CD4-positive, alpha-beta T cell treated with Interleukin-12 subunit alpha and Interleukin-12 subunit beta, for 1 hour (primary cell): ENCODE data around the gene GRK7.
A peak's percentile ranks its signal among the peaks of the same experiment; 100 is the strongest.
"Not testable (repeated sequence)": the region's sequence is repeated elsewhere in the genome, so short reads cannot be mapped to it uniquely, and the experiment has no call there.

Experiments used
- DNase-seq: peaks from one replicate; pipeline ENCODE4 v3.0.0-alpha.2; 2020

Gene GRK7

GRCh38 chr3:141763088-141763750 lies at the start of gene GRK7:
GRK7 (plus strand) TSS chr3:141763408; CDS start chr3:141778285, 14,877 bp downstream.
- DNase-seq: no peak

GRCh38 chr3:141714671-141715070 lies 48.5 kb upstream of the GRK7 start:
- no peak for DNase-seq

DNA sequence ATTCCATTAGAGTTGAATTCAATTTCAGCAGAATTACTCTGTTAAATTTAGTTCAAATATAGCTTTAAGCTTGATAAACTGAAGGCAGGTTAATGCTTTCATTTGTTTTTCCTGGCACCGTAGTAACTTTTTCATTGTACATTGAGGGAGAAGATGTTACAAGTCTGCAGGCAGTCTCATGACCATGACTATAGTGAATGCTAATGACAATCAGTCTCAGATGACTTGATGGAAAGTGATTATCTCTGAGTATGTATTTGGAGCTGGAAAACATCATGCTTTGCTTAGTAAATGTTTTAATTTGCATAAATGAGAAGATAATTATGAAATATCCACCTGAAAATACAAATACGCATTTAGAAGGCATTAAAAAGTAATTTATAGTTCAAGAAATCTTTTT lies 41.1 kb upstream of the GRK7 start:
- no peak for DNase-seq

DNA sequence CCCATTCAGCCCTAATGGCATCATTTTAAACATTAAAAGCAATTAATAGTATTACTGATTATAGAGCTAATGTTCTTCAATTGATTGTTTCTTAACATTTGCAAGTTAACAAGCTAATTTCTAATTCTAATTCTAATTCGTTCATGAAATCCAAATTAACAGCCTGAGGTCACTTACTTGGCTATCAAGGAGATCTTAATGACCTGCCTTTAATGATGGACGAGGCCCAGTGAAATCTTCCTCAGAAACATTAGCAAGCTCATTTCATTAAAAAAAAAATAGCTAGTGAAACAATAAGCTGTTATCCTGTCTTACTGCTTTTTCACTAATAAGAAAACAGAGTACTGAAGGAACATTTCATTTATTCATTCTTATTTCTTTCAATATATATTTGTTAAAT lies 40.6 kb upstream of the GRK7 start:
- DNase-seq: no peak

GRCh38 chr3:141723255-141723654 lies 40.0 kb upstream of the GRK7 start:
- DNase-seq: no peak

- no peak for DNase-seq
Observed at GRCh38 chr3:141724186-141724585, 39.0 kb upstream of the GRK7 start.

DNA sequence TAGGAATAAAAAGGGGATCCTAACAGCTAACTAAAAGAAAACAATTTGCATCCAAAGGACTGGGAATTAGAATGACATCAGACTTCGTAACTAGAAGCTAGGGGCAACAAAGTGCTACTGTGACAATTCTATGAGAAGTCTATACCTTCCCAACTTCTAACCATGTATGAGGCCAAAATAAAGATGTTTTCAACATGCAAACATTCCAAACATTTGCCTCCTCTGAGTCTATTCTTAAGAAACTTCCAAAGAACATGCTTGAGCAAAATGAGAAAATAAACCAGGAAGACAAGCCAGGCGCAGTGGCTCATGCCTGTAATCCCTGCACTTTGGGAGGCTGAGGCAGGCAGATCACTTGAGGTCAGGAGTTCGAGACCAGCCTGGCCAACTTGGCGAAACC lies 38.2 kb upstream of the GRK7 start:
- no peak for DNase-seq

DNA sequence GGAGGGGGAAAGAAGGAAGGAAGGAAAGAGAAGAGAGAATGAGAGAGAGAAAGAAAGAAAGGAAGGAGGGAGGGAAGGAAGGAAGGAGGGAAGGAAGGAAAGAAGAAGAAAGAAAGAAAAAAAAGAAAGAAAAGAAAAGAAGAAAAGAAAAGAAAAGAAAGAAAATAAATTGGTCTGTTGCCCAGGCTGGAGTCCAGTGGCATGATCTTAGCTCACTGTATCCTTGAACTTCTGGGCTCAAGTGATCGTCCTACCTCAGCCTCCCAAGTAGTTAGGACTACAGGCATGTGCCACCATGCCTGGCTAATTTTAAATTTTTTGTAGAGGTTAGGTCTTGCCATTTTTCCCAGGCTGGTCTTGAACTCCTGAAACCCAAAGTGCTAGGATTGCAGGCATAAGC lies 36.7 kb upstream of the GRK7 start:
- DNase-seq: no peak

DNA sequence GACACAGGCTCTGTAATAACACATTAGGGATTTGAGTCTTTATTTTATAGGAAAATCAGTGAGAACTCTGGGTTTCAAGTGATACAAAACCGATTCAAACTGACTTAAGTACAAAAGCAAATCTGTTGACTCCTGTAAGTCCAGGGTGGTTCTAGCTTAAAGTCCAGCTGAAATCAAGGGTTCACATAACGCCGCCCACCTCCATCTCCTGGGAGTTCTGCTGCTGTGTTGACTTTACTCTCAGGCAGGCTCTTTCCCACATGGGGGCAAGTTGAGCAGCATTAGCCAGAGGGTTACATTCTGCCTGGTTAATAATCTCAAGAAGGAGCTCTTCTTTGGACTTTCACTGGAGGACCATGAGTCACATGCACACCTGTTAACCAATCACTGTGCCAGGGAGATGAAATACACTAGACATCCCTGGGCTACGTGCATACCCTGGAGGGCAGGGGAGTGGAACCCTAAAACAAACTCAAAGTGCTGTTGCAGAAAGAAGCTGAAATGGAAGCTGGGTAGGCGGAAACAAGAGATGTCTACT lies 34.8 kb upstream of the GRK7 start:
- DNase-seq: no peak

DNA sequence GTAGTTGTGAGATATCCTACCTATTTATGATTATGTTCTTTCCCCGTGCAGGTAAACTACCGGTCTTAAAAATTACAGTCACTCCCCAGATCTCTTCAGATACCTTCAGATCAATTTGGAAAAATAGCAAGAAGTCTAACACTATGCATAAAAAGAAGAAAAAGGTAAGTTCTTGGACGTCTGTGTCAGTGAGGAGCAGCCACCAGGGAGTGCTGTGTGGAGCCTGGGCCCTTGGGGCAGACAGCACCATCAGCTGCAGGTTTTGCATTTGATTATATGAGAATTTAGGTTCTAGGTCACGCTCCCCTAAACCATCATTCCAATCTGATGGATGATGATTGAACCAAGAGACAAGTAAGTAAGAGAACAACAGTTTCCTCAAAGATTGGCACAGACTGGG lies 34.0 kb upstream of the GRK7 start:
- no peak for DNase-seq

DNA sequence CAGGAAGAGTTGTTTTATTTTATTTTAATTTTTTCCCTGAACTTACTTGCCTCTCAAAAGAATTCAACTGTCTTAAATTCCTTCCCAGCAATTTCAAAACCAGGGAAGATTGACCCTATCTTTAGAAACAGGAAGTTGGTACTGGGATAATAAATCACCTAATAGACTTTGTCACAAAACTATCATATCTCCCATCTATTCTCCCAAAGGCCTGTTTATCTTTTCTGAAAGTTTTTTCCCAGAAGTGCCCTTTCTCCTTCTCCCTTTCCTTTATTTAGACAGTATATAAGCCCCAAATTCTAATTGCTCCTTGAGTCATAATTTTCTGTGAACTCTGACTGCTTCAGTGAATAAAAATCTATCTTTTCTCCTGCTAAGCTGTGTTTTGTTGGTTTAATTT lies 28.0 kb upstream of the GRK7 start:
- no peak for DNase-seq

DNA sequence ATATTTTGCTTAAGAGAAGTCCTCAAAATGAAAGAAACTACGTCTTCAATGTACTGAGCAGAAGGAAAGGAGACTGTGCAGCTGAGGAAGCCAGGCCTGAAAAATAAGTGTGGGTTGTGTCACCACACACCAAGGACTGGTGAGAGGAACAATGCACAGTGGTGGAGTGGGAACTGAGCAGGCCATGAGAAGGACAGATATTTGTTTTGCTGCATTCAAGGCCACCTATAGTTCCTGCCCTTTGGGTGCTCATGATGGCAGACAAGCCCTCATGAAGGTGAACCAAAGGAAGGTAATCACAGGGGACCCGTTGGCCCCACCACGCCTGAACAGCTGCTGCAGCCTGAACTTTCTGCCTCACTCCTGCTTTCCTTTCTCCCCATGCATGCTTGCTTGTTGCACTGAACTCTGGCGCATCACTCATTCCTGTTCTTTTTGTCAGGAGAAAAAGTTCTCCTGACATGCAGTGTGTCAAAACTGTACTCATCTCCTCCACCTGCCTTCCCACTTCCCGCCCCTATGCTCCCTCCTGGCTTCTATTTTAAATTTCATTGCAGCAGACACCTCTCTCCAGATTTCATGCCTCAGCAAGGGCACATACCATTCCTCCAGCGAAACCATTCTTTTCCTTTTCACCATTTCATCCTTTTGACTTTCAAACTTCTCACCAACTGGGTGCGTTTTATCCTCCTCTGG lies 27.3 kb upstream of the GRK7 start:
- no peak for DNase-seq

DNA sequence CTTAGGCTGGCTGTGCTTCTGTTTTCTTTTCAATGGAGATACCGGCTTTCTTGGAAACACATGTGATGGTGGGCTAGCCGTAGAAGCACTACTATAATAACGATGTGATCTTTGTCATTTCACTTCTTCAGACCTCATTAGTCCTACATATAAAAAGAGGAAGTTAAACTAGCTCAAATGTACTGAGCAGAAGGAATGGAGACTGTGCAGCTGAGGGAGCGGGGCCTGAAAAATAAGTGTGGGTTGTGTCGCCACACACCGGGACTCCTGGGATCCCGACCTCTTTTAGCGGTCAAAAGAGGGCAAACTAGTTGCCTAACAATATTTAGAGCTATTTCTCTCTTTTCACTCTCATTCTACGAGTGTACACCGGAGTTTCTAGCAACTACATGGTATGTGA lies 26.1 kb upstream of the GRK7 start:
- no peak for DNase-seq

- DNase-seq: no peak
Observed at GRCh38 chr3:141737678-141738021, 25.6 kb upstream of the GRK7 start.

- DNase-seq: peak; percentile 99
Observed at GRCh38 chr3:141738022-141738890, 25.0 kb upstream of the GRK7 start, which contains the start of gene RNF7. RNF7 (plus strand) TSS chr3:141738298; CDS start chr3:141738342, 44 bp downstream.

- DNase-seq: peak; percentile 46
Observed at GRCh38 chr3:141738891-141739363, 24.3 kb upstream of the GRK7 start.

DNA sequence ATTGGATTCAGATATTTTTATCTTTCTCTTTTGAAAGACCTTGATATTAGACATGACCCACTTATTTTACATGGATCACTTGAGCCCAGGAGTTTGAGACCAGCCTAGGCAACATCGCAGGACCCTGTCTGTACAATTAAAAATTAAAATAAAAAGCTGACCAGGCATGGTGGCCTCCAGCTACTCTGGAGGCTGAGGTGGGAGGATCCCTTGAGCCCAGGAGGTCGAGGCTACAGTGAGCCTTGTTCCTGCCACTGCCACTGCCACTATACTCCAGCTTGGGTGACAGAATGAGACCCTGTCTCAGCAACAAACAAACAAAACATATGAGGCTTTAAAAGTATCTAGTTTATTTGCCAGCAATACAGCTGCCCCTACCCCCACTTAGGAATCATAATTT lies 23.5 kb upstream of the GRK7 start:
- DNase-seq: no peak

GRCh38 chr3:141740349-141740748 lies 22.9 kb upstream of the GRK7 start:
- DNase-seq: no peak

DNA sequence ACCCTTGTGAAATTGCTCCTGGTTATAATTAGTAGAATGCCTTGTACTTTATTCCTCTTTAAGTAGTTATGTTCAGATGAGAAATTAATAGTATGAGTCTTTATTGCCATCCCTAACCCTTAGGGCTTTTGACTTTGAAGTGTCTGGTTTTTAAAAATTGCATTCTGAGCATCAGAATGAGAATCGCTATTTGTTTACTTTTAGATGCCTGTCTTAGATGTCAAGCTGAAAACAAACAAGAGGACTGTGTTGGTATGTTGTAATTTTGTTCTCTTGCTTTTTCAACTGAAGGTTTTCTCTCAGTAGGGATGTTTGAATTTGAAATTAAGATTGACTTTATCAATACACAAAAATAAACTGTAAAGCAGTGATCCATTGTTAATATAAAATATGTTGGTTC lies 19.9 kb upstream of the GRK7 start:
- DNase-seq: no peak

DNA sequence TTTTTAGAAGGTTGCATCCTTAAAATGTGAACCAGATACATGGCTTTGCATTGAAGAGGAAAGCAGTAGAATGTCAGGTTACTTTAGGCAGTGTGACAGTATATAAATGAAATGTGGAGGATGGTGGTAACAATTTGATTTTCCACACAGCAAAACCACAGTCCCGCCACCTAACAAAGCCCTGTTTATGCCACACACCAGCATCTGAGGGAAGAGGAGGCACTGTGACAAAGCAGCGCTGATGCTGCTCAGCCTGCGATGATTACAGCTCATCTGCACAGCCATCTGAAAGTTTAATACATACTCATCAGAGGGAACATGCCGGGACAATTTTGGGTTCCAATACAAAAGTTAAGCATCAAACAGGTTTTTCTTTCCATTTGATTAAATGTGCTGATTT lies 16.2 kb upstream of the GRK7 start:
- DNase-seq: no peak

GRCh38 chr3:141753399-141753798 lies 9.8 kb upstream of the GRK7 start:
- no peak for DNase-seq

DNA sequence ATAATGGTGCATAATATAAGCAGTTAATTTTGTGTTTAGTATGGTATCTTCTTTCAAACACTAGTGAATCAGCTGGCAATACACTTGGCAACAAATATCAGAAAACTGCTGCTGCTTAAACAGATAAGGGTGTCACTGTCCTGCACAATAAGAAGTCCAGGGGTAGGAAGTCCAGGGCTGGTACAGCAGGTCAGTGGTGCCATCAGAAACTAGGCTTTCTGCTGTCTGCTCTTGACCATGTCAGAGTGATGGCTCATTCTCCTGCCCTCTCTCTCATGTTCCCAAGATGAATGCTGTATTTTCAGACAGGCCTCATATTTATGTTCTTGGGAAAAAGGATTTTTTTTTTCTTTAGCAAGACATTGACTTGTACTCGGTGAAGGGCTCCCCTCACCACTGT lies 9.2 kb upstream of the GRK7 start:
- DNase-seq: no peak

GRCh38 chr3:141762552-141762951 lies 656 bp upstream of the GRK7 start:
- not testable (repeated sequence) for DNase-seq
